SHP77 treated with DMSO at 0.1 percent for 48 hours (cell line): ENCODE measurements around the gene ADAMTSL5.
"Not testable (repeated sequence)": the region's sequence is repeated elsewhere in the genome, so short reads cannot be mapped to it uniquely, and the experiment has no call there.

Experiments
- DNase-seq: peaks from one replicate; lab custom pipeline; 2025; lab: John Stamatoyannopoulos, UW

The ADAMTSL5 gene

DNA sequence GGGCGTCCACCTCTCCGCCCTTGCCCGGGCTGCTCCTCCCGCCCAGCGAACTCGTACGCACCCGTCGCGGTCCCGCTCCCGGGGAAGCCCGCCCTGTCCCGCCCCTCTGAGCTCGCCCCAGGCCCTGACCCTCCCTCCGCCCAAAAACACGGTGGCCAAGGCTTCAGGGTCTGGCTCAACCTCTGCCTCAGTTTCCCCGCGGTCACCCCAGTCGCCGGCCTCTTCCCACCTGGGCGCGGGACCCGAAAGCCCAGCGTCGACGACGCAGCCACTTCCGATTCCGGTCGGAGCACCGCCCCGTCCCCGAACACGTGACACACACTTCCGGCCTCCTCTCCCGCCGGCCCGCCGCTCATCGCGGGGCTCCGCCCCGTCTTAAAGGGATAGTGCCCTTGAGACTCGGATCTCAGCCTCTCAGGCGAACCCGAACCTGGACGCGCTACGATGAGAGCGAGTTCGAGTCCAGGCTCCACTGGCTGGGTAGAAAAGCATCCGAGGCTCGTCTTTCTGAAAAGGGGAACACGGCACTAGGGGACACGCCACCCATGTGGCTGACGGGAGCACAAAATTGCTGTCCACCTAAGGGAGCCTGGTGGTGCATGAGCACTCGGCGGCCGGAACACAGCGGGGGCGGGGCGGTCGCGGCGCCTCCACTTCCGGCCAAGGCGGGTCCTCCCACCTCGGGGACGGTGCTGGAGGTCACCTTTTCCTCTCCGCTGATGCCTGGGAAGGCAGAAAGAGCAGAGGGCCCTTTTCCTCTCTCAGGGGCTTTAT lies 33.7 kb downstream of the ADAMTSL5 start, which contains the start of gene C19orf25:
Gene C19orf25 (minus strand): TSS at position 282 of the 774 bp plus-strand sequence. CDS start 312 bp downstream, outside the sequence.
- DNase-seq: peak; percentile 89

DNA sequence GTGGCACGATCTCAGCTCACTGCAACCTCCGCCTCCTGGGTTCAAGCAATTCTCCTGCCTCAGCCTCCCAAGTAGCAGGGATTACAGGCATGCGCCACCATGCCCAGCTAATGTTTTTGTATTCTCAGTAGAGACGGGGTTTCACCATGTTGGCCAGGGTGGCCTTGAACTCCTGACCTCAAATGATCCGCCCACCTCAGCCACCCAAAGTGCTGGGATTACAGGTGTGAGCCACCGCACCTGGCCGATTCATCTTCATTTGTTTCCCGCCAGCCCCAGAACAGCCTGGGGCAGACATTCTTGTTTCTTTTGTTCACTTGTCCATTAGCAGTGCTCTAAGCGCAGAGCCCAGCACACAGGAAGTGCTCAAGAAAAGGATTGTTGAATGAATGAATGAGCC lies 35.8 kb downstream of the ADAMTSL5 start:
- DNase-seq: not testable (repeated sequence)

DNA sequence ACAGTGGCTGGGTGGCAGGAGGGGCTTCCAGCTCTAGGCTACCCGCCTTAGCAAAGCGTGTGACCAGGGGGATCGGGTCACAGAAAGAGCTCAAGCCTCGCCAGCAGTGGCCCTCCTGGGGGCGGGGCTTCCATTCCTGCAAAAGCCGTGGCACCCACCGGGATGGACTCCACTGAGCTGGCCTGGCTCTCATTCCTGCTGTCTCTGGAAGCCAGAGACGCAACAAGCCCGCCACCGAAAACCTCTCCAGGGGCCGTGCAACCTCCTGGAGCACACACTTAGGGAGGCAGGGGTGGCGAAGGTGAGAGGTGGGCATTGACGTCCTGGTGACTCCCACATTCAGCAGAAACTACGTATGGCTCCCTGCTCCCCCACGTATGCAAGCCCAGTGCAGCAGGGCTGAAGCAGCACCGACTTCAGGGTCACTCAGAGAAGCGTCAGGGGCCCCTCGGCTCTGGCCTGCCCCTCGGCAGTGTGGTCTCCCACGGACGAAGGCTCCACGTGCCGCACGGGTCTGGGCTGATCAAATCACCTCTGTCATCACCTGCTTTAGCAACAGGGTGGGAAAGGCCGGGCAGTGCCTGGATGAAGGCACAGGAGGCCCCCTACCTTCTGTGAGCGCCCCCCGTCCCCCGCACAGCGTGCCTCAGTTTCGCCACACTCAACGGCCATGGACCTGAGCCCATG lies 36.9 kb downstream of the ADAMTSL5 start:
- no peak for DNase-seq

DNA sequence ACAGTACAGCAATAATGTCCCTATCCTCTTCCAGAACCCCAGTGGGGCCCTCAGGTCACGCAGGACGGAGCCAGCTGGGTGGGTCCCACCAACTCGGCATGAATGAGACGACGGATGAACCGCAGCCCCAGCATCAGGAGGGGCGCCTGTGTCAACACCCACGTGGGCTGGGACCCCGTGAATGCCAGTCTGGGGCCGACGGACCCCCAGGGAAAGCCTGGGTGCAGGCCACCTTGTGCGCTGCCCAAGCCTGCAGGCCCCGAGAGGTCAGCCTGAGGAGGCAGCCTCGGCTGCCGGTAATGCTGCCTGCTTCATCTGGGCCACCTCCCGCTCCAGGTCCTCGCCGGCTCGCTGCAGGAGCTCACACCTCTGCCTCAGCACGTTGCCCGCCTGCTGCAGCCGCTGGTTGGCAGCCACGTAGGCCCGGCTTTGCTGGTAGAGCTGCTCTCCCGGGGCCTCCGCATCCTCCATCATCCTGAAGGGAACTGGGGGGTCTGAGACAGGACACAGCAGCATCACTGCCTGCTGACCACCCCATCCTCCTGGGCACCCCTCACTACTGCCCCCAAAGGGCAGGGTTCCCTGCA lies 38.0 kb downstream of the ADAMTSL5 start:
- no peak for DNase-seq

DNA sequence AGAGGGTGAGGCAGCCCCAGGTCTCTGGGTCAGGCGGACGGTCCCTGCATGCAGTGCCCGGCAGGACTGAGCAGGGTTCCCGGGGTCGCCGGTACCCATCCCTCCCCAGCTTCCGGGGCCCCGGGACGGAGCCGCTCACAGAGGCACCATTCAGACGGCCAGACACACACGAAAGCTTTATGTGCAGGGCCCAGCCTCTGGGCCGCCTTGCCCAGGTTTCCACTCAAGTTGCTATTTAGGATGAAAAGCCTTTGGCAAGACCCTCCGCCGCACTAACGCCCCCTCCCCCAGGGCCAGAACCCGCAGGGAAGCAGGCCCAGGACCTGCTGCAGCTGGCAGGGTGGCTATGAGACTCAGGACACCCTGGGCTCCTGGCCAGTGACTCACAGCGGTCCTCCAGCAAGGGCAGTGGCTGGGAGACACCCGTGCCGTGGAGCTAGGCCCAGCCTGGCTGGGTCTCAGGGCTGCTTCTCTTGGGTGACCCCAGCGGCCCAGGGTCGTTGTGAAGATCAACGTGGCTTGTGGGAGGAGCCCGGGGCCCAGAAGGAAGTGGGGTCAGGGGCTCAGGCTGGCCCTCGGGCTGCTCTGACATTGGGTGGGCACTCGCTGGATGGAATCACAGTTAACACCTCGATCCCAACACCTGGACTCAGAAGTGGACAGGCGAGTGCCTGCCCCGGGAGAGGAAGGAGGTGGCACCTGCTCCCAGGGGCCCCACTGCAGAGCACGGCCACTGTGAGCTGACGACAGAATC lies 38.6 kb downstream of the ADAMTSL5 start:
- DNase-seq: no peak

DNA sequence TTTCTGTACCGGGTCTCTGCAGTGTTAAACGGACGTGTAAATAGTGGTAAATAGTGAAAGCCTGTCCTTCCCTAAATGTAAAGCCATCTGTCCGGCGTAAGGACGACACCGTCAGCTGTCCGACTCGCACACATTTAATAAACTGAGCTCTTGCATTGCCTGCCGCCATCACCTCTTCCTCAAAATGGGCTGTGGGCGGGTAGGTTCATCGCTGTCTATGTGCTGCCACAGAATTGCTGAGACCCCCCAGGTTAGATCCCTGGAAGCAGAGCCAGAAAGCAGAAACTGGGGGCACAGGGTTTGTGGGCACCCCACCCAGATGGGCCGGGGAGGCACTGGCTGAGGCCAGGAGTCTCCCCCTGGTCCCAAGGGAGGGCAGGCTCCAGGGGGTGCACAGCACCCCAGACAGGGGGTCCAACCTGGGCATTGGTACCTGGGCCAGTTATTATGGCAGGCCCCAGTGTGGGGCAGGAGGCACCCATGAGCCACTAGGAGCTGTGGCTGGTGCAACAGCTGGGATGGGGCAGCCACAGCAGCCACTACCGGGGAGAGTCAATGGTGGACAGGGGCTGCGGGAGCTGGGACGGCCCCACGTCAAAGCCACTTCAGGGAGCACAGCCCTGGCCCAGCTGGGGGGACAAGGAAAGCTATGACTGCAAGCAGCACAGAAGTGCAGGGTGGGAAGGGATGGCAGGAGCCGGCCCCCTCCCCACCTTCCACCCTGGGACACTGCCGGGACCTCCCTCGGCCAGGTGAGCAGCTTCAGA lies 39.6 kb downstream of the ADAMTSL5 start:
- DNase-seq: no peak

DNA sequence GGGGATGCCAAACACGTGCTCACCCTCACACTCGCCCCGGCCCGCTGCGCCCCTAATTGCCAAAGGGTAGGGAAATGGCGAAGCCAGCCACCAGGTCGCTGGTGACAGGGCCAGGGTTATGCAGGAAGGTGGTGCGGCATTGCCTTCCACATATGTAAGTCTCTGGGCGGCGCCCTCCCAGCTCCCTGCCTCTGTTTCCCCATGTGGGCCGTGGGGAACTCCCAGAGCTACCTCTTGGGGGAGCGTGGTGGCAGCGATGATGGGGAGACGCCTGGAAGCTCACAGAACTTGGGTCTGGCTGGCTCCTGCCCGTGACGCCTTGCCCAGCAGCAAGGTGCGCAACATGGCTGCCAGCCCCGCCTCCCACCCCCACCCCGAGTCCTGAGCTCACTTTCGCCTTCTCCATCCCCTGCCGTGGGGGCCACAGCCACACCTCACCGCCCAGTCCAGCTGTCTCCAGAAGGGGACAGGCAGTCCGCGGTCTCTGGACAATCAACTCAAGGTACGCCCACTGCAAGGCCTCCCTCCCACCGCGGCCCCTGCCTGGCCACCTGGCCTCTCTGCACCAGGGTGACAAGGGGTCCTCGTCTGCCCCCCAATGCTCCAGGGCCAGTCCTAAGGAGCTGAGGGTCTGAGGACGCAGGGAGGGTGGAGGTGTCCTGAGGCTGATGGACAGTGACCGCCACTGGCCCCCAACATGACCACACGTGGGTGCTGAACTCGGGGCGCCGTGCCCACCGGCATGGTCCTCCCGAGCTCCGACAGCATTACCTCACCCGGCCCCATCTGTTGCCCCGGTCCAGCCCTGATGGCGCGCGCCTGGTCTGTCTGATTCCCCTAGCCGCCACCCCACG lies 40.4 kb downstream of the ADAMTSL5 start:
- DNase-seq: no peak

DNA sequence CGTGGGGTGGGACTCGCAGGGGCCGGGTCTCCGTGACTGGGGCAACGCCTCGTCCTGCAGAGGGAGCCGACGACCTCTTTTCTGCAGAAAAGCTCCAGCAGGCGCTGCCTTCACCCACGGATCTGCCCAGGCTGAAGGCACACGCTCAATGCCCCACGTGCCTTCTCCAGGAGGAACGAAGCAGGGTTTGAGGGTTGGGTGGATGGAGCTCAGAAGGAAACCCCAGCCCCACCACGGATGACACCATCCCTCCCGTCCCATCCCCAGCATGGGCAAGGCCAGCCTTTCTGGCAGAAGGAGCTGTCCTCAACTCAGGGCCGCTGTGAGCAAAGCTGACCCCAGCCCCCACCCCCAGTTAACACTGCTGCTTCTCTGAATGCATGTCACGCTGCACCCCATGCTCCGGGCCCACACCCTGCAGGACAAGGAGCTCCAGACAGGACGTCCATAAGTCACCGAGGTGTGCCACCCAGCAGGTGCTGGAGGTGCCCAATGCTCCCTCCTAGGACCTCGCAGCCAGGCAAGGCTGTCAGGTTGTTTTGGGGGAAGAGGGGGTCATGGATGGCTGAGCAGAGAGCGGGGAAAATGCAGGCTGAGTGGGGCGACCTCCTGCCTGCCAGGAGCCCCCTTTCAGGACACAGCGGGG lies 41.2 kb downstream of the ADAMTSL5 start:
- DNase-seq: no peak

DNA sequence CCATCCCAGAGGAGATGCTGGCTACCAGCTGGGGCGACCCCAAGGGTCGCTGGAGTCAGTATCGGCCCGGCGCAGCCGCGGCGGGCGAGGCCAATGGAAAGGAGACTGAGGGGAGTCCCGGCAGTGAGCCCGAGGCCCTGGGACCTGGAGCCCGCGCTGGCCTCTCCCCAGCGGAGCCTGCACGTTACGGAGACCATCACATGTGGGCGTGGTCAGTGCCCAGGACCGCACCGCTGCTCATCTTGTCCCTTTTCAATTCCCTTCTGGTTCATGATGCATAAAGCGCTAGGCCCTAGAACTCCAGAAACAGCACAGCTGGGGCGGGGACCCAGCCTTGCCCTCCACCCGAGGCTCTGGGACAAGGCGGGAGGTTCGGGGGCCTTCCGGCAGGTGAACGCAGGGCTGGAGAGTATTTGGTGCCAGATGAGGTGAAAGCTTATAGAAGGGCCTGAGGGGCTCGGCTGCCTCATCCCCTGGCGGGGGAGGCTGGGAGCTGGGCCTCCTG lies 41.8 kb downstream of the ADAMTSL5 start:
- peak; percentile 44 for DNase-seq

DNA sequence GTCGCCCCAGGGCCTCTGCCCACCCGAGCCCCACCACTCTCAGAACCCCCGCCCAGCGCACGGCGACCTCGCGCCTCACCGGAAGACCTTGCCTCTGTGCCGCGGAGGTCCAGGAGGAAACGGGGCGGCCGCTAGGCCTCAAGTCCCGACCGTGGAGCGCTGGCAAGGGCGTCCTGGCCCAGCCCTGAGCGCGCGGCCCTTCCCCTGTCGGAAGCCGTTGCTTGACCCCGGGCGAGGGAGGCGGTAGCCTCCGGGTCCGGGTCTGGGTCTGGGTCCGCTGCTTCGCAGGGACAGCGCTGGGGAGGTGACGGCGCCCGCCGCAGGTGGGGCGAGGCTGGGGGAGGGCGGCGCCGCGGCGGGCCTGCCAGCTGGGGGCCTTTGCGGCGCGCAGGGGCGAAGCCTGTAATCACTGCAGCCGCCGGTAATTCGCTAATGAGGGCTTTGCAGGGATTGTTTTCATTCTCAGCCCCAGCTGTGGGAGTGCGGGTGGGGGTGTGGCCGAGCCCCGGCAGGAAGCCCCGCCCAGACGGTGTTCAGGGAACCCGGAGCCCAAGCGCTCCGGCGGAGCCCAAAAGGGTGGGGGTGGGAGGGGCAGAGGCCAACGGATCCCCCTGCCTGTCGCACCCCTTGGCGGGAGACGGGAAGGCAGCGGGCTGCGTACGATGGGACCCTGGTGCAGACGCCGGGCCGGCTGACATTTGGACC lies 42.4 kb downstream of the ADAMTSL5 start:
- no peak for DNase-seq

DNA sequence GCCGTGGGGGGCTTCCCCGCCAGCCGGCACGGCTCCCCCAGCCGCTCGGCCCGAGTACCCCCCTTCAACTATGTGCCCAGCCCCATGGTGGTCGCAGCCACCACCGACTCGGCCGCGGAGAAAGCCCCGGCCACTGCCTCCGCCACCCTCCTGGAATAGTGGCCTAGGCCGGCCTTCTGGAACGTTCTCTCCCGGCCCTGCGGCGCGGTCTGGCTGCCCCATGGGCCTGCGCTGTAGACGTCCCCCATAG lies 42.8 kb downstream of the ADAMTSL5 start:
- DNase-seq: no peak

DNA sequence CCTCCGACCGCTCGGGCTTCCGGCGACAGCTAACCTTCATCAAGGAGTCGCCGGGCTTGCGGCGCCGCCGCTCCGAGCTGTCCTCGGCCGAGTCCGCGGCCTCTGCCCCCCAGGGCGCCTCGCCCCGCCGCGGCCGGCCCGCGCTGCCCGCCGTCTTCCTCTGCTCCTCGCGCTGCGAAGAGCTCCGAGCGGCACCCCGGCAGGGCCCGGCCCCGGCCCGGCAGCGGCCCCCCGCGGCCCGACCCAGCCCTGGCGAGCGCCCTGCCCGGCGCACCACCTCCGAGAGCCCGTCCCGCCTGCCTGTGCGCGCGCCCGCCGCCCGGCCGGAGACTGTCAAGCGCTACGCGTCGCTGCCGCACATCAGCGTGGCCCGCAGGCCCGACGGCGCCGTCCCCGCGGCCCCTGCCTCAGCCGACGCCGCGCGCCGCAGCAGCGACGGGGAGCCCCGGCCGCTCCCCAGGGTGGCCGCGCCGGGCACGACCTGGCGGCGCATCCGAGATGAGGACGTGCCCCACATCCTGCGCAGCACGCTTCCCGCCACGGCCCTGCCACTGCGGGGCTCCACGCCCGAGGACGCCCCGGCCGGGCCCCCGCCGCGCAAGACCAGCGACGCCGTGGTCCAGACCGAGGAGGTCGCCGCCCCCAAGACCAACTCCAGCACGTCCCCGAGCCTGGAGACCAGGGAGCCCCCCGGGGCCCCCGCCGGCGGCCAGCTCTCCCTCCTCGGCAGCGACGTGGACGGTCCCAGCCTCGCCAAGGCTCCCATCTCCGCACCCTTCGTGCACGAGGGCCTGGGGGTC lies 43.4 kb downstream of the ADAMTSL5 start:
- DNase-seq: no peak

DNA sequence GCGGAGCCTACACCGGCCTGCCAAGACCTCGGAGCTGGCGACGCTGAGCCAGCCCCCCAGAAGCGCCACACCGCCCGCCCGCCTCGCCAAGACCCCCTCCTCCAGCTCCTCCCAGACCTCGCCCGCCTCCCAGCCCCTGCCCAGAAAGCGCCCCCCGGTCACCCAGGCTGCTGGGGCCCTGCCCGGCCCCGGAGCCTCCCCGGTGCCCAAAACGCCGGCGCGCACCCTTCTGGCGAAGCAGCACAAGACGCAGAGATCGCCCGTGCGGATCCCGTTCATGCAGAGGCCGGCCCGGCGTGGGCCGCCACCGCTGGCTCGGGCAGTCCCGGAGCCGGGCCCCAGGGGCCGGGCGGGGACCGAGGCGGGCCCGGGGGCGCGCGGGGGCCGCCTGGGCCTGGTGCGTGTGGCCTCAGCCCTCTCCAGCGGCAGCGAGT lies 44.0 kb downstream of the ADAMTSL5 start:
- DNase-seq: no peak

DNA sequence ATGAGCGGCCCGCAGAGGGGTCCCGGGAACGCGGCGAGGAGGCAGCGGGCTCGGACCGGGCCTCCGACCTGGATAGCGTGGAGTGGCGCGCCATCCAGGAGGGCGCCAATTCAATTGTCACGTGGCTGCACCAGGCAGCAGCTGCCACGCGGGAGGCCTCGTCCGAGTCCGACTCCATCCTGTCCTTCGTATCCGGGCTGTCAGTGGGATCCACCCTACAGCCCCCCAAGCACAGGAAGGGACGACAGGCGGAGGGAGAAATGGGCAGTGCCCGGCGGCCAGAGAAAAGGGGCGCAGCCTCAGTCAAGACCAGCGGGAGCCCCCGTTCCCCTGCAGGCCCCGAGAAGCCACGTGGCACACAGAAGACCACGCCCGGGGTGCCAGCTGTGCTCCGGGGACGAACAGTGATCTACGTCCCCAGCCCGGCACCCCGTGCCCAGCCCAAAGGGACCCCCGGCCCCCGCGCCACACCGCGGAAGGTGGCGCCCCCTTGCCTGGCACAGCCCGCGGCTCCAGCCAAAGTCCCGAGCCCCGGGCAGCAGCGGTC lies 44.5 kb downstream of the ADAMTSL5 start:
- DNase-seq: no peak

DNA sequence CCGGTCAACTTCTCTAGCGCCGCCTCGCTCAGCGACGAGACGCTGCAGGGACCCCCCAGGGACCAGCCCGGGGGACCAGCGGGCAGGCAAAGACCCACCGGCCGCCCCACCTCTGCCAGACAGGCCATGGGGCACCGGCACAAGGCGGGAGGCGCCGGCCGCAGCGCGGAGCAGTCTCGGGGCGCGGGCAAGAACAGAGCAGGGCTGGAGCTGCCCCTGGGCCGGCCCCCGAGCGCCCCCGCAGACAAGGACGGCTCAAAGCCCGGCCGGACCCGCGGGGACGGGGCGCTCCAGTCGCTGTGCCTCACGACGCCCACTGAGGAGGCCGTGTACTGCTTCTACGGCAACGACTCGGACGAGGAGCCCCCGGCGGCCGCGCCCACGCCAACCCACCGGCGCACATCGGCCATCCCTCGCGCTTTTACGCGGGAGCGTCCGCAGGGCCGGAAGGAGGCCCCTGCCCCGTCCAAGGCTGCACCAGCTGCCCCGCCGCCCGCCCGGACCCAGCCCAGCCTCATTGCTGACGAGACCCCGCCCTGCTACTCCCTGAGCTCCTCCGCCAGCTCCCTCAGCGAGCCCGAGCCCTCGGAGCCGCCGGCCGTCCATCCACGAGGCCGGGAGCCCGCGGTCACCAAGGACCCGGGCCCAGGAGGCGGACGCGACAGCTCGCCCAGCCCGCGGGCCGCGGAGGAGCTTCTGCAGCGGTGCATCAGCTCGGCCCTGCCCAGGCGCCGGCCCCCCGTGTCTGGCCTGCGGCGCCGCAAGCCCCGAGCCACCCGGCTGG lies 45.1 kb downstream of the ADAMTSL5 start:
- DNase-seq: no peak

DNA sequence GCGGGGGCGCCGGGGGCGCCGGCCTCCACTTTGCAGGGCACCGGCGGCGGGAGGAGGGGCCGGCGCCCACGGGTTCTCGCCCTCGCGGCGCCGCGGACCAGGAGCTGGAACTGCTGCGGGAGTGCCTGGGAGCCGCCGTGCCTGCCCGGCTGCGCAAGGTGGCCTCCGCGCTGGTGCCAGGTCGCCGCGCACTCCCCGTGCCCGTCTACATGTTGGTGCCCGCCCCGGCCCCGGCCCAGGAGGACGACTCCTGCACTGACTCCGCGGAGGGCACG lies 45.7 kb downstream of the ADAMTSL5 start:
- no peak for DNase-seq

DNA sequence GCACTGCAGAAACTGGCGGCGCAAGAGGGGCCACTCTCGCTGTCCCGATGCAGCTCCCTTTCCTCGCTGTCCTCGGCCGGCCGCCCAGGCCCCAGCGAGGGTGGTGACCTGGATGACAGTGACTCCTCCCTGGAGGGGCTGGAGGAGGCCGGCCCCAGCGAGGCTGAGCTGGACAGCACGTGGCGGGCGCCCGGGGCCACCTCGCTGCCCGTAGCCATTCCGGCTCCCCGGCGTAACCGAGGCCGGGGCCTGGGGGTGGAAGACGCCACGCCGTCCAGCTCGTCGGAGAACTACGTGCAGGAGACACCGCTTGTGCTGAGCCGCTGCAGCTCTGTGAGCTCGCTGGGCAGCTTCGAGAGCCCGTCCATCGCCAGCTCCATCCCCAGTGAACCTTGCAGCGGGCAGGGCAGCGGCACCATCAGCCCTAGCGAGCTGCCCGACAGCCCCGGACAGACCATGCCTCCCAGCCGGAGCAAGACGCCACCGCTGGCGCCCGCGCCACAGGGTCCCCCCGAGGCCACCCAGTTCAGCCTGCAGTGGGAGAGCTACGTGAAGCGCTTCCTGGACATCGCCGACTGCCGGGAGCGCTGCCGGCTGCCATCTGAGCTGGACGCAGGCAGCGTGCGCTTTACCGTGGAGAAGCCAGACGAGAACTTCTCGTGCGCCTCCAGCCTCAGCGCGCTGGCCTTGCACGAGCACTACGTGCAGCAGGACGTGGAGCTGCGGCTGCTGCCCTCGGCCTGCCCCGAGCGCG lies 46.2 kb downstream of the ADAMTSL5 start:
- no peak for DNase-seq
